Measurements from ENCODE around the gene ABCC6.

GRCh38 chr16:16162591-16162990, 60.7 kb downstream of the ABCC6 start:
- no peak for TF ChIP-seq CTCF (IDR thresholded peaks at IDR 0.05)
- TF ChIP-seq POLR2A (IDR thresholded peaks at IDR 0.05): no peak
- no peak for TF ChIP-seq EP300 (IDR thresholded peaks at IDR 0.05)

All from ovary (tissue), 3 donors.